ENCODE results near the gene LRRC8D.

Gene LRRC8D

GRCh38 chr1:89953131-89953626 lies 132.3 kb downstream of the LRRC8D start:
- TF ChIP-seq, protein P1, sequence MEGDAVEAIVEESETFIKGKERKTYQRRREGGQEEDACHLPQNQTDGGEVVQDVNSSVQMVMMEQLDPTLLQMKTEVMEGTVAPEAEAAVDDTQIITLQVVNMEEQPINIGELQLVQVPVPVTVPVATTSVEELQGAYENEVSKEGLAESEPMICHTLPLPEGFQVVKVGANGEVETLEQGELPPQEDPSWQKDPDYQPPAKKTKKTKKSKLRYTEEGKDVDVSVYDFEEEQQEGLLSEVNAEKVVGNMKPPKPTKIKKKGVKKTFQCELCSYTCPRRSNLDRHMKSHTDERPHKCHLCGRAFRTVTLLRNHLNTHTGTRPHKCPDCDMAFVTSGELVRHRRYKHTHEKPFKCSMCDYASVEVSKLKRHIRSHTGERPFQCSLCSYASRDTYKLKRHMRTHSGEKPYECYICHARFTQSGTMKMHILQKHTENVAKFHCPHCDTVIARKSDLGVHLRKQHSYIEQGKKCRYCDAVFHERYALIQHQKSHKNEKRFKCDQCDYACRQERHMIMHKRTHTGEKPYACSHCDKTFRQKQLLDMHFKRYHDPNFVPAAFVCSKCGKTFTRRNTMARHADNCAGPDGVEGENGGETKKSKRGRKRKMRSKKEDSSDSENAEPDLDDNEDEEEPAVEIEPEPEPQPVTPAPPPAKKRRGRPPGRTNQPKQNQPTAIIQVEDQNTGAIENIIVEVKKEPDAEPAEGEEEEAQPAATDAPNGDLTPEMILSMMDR (conservative IDR thresholded peaks at IDR 0.05; ENCODE audit: low read length) = peak; percentile 7; the same call in 1 of the 2 replicates
- H3K4me3 ChIP-seq (ENCODE audit: low read length) = no peak overlapping the region
- peak; percentile 87 for DNase-seq (ENCODE audit: low read depth)

GRCh38 chr1:89953929-89954328 lies 133.1 kb downstream of the LRRC8D start:
- TF ChIP-seq, protein P1 (conservative IDR thresholded peaks at IDR 0.05; ENCODE audit: low read length) = no peak
- H3K4me3 ChIP-seq (ENCODE audit: low read length) = no peak overlapping the region
- no peak for DNase-seq (ENCODE audit: low read depth)

GRCh38 chr1:89954401-89954800 lies 133.6 kb downstream of the LRRC8D start:
- TF ChIP-seq, protein P1 (conservative IDR thresholded peaks at IDR 0.05; ENCODE audit: low read length) = no peak

DNA sequence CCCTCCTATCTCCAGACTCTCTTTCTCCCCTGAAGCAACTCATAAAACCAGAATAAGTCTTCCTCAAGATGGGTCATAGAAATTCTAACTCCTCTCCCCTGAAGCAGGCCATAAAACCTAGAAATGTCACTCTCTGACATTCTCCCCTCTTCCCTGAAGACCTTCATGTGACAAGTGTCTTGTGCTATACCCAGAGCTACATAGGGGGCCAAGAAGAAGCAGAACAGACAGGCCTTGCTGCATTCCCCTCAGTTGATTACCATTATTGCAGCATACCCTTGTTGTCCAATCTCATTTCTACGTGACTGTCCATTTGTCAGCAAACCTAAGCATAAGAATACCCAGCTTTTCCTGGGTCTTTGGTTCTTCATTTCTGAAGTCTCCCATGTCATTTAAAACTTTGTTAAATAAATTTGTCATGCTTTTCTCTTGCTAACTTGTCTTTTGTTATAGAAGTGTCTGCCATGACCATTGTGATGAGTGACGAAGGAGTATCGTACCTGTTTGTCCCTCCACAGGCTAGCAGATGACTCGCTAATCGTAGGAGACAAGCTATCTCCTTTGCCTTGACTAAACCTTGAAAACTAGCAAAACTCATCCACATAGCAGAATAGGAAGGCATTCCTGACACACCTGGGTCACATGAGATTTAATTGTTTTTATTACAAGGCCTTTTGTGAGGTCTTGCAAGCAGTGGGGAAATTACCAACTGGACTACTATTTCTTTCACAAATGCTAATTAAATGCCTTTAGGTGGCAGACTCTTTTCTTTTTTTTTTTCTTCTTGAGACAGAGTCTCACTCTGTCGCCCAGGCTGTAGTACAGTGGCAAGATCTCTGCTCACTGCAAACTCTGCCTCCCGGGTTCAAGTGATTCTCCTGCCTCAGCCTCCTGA lies 134.7 kb downstream of the LRRC8D start:
- DNase-seq (ENCODE audit: low read depth) = no peak
- no peak overlapping the region for H3K4me3 ChIP-seq (ENCODE audit: low read length)
- TF ChIP-seq, protein P1 (conservative IDR thresholded peaks at IDR 0.05; ENCODE audit: low read length) = no peak

More at GRCh38 chr1:89954401-89954800, 133.6 kb downstream of the LRRC8D start:
- no peak overlapping the region for H3K4me3 ChIP-seq (ENCODE audit: low read length)
- no peak for DNase-seq (ENCODE audit: low read depth)

DNA sequence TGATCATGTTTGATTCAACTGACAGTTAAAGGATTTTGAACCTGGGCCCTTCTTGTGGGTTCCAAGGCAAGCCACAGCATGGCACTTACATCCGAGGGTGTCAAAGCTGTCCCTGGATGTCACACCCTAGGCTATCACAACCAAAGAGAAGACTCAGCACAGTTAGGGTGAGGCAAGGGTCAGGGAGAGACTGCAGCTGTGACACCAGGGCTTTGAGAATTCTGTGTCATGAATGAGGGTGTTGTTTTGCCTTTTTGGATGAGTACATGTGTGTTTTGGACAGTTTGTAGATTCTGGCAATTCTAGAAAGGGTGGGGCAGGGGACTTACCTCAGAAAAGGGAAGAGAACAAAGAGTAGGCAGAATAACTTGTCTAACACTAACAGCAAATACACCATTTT lies 136.3 kb downstream of the LRRC8D start:
- DNase-seq (ENCODE audit: low read depth) = no peak
- H3K4me3 ChIP-seq (ENCODE audit: low read length) = no peak overlapping the region
- TF ChIP-seq, protein P1 (conservative IDR thresholded peaks at IDR 0.05; ENCODE audit: low read length) = no peak

DNA sequence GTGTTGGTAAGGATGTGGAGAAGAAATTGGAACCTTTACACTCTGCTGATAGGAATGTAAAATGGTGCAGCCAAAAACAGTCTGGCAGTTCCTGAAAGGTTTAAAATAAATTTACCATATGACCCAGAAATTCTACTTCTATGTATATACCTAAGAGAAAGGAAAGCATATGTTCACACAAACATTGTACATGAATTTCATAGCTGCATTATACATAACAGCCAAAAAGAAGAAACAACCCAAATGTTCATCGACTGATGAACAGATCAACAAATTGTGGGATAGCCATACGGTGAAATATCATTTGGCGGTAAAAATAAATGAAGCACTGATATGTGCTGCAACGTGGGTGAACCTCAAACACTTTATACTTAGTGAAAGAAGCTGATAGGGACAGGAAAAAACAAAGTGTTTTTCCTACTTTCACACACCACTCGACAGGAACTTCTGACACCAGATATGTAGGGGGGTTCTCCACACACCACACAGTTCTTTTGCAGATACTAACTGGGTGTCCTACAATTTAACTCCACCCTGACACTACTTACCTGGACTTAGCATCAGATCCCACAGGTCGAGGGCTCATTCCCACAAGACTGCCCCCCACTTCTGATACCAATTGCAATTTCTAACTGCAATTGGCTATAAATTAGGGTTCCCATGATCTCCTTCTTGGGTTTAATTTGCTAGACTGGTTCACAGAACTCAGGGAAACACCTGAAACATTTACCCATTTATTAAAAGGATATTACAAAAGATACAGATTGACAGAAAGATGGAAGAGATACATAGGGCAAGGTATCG lies 138.2 kb downstream of the LRRC8D start:
- H3K4me3 ChIP-seq (ENCODE audit: low read length) = no peak overlapping the region
- no peak for DNase-seq (ENCODE audit: low read depth)

More for the DNA sequence above, 138.2 kb downstream of the LRRC8D start:
- TF ChIP-seq, protein P1 (conservative IDR thresholded peaks at IDR 0.05; ENCODE audit: low read length) = no peak

All from AG10803 (cell line).